Measurements from ENCODE around the gene ANO8. TPM values are rescaled to one million over a fixed set of nuclear protein-coding genes. Genes with fewer than 3 reads are reported as not detected.

ANO8 gene
- total and polyA plus RNA-seq, 2 of the 8 experiments (the other 6 are each of a cell fraction or from before 2014, with no cell fraction given) = 9.5 to 20.7 TPM

GRCh38 chr19:17306285-17306714, 28.4 kb downstream of the ANO8 start:
- Histone ChIP-seq H2BK120ac (replicated peaks; ENCODE audit: low read depth, low read length) (peak overlapping the region; percentile 21), H2BK20ac (ENCODE audit: low read length) (no peak overlapping the region), H3K14ac (ENCODE audit: insufficient read length) (no peak overlapping the region), H4K91ac (replicated peaks; ENCODE audit: insufficient read length, low read length) (peak overlapping the region; percentile 97), H3K23me2 (ENCODE audit: low read depth, low read length) (peaks cover 12% of the 10 kb centered on the region), H3K4ac (replicated peaks; ENCODE audit: insufficient read length, low read depth, low read length) (peak overlapping the region; percentile 75), H3K9me3 (ENCODE audit: insufficient read depth in 2 of 2, low read depth in 1 of 2, low read length in 1 of 2) (no peaks in the 10 kb centered on the region), H2AK5ac (ENCODE audit: low read depth, low read length) (no peak overlapping the region), H3K56ac (replicated peaks; ENCODE audit: insufficient read length, low read depth, low read length) (peak overlapping the region; percentile 88), H3K23ac (ENCODE audit: insufficient read length) (no peak overlapping the region), H2BK15ac (ENCODE audit: low read length) (no peak overlapping the region), H2BK5ac (ENCODE audit: low read depth, low read length) (peak overlapping the region; percentile 96), H4K20me1 (replicated peaks in 1 of 2; ENCODE audit: control insufficient read depth in 1 of 2, insufficient read depth in 2 of 2, low read length in 2 of 2) (peaks cover 1 to 10% of the 10 kb centered on the region in 2 experiments), H2BK12ac (ENCODE audit: low read depth, low read length) (0 out of 2 replicates have a peak overlapping the region, but pooled peaks have one; percentile 68), H4K5ac (ENCODE audit: insufficient read length, low read depth, low read length) (peak overlapping the region; percentile 89), H3K27ac (ENCODE audit: low read depth, low read length) (peak overlapping the region; percentile 81), H3K27me3 (replicated peaks in 1 of 4; ENCODE audit: control insufficient read depth in 3 of 4, extremely low read depth in 1 of 4, insufficient read depth in 3 of 4, low read length in 3 of 4) (no peaks in the 10 kb centered on the region), H4K8ac (ENCODE audit: extremely low read depth, insufficient read depth, low read length) (no peak overlapping the region; the same call in 1 of the 2 replicates), H3K36me3 (ENCODE audit: control insufficient read depth in 2 of 4, insufficient read depth in 4 of 4, low read length in 3 of 4) (peaks cover 0 to 1% (median 0%) of the 10 kb centered on the region in 4 experiments; a peak in 2 of 8 replicates), H3K79me2 (ENCODE audit: control insufficient read depth in 1 of 2, insufficient read depth in 2 of 2, low read length in 2 of 2) (peaks cover 8 to 19% of the 10 kb centered on the region in 2 experiments; a peak in 3 of 4 replicates), H2AFZ (ENCODE audit: low read length) (0 out of 2 replicates have a peak overlapping the region, but pooled peaks have one; percentile 30), H3K9ac (replicated peaks in 1 of 4; ENCODE audit: extremely low read depth in 1 of 4, low read depth in 3 of 4, low read length in 3 of 4) (peak overlapping the region; percentile 40 to 84 (median 82)), H3K79me1 (ENCODE audit: low read depth, low read length) (peaks cover 10% of the 10 kb centered on the region), H3K4me2 (ENCODE audit: insufficient read depth in 1 of 2, low read depth in 2 of 2, low read length in 2 of 2) (peak overlapping the region; percentile 82 to 90), H3K18ac (ENCODE audit: extremely low read depth, low read length) (peak overlapping the region; percentile 95), H3K4me1 (replicated peaks in 1 of 4; ENCODE audit: control insufficient read depth in 3 of 4, insufficient read depth in 4 of 4, low read length in 3 of 4) (peaks cover 14 to 29% (median 19%) of the 10 kb centered on the region in 4 experiments), H3K4me3 (ENCODE audit: extremely low read depth in 1 of 4, insufficient read depth in 2 of 4, low read depth in 3 of 4, low read length in 4 of 4) (peak overlapping the region; percentile 75 to 95 (median 80))
- WGBS, 2 experiments (ENCODE audit: extremely low coverage in 1 of 2, insufficient coverage in 1 of 2, insufficient read length in 1 of 2, insufficient replicate concordance in 2 of 2, low coverage in 1 of 2, low lambda C conversion rate in 2 of 2, missing lambda C conversion rate in 1 of 2) = 5% methylated on average over 28 of the region's 28 CpGs; no CpG with 5 or more reads in 1 of the 2 experiments
- FAIRE-seq = no peak
- ChIA-PET POLR2A (ENCODE audit: partially characterized antibody) (interaction anchor here (0.6 to 18.5 kb wide), 8 partner anchors 9 to 109 kb away, joined by 3 to 329 read pairs (median 3); partner anchors contain the start of genes ANO8 and USE1), CTCF (ENCODE audit: partially characterized antibody) (interaction anchor here (0.7 to 2.5 kb wide), 12 partner anchors 10 to 85 kb away, joined by 3 to 12 read pairs (median 6); no protein-coding TSS in a partner anchor)
- no peak for DNase-seq (ENCODE audit: low read depth in 1 of 2, low spot score in 2 of 2)
- TF ChIP-seq POU5F1 (IDR thresholded peaks at IDR 0.05; ENCODE audit: low read depth, low read length) = no peak
- TF ChIP-seq SP1 (IDR thresholded peaks at IDR 0.05; ENCODE audit: low read depth, low read length) = no peak
- TF ChIP-seq RNF2 (IDR thresholded peaks at IDR 0.05; ENCODE audit: borderline replicate concordance, low read depth, low read length, missing control alignments, poor library complexity, severe bottlenecking) = no peak
- TF ChIP-seq SIN3A (conservative IDR thresholded peaks at IDR 0.05 in 1 of 2, IDR thresholded peaks at IDR 0.05 in 1 of 2; ENCODE audit: low read depth in 1 of 2, low read length in 2 of 2) = no peak
- no peak for TF ChIP-seq PHF8 (conservative IDR thresholded peaks at IDR 0.05; ENCODE audit: low read depth, low read length)
- no peak for TF ChIP-seq NANOG (IDR thresholded peaks at IDR 0.05; ENCODE audit: insufficient read depth, low read depth, low read length, poor library complexity, severe bottlenecking)
- TF ChIP-seq SIRT6 (IDR thresholded peaks at IDR 0.05; ENCODE audit: low read length) = no peak
- TF ChIP-seq E2F6 (IDR thresholded peaks at IDR 0.05) = peak; percentile 65; the same call in 1 of the 2 replicates
- no peak for TF ChIP-seq SP2 (IDR thresholded peaks at IDR 0.05; ENCODE audit: low read length)
- TF ChIP-seq CHD2 (IDR thresholded peaks at IDR 0.05; ENCODE audit: low read length) = no peak
- TF ChIP-seq ATF3 (IDR thresholded peaks at IDR 0.05; ENCODE audit: insufficient read depth, low read depth, low read length) = no peak

All from H1 (cell line).